ENCODE results near the gene DPCD.

DNA sequence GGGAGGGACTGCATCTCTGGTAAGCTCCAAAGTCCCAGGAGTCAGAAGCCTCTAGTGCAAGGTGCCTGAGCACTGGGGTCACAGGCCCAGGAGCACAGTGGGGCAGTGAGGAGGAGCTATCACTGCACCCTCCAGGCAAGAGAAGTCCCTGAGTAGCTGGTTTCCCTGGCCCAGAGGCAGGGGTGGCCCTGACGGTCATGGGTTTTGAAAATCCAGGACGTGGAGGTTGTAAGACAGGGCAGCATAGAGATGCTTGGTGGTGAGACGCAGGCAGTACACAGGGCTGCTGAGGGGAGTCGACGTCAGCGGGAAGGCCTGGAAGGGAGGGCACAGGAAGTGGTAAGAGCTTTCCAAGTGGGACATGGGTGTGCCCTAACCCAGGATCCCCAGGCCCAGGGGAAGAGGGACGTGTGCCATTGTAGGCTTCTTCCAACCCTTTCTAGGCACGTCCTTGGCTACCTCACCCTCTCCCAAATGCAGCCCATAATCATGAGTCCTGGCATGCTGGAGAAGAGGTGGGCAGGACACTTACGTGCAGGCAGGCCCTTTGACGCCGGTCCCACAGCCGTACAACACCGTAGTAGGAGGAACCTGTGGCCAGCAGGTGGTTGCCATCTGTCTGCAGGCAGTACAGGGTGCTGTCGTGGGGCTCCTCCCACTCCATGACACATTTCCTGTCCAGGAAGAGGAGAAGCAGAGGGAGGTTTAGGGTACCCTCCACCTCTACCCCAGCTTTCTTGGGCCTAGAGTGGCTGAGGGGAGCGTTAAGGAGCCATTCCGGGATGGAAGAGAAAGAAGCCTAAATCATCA lies 23.2 kb downstream of the DPCD start:
- TF ChIP-seq POLR2A (IDR thresholded peaks at IDR 0.05), result no peak
- TF ChIP-seq, protein P1, sequence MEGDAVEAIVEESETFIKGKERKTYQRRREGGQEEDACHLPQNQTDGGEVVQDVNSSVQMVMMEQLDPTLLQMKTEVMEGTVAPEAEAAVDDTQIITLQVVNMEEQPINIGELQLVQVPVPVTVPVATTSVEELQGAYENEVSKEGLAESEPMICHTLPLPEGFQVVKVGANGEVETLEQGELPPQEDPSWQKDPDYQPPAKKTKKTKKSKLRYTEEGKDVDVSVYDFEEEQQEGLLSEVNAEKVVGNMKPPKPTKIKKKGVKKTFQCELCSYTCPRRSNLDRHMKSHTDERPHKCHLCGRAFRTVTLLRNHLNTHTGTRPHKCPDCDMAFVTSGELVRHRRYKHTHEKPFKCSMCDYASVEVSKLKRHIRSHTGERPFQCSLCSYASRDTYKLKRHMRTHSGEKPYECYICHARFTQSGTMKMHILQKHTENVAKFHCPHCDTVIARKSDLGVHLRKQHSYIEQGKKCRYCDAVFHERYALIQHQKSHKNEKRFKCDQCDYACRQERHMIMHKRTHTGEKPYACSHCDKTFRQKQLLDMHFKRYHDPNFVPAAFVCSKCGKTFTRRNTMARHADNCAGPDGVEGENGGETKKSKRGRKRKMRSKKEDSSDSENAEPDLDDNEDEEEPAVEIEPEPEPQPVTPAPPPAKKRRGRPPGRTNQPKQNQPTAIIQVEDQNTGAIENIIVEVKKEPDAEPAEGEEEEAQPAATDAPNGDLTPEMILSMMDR (IDR thresholded peaks at IDR 0.05), result no peak
